ENCODE results near the gene ILF3. TPM values are rescaled to one million over a fixed set of nuclear protein-coding genes. Genes with fewer than 3 reads are reported as not detected.
"Not testable (repeated sequence)": the region's sequence is repeated elsewhere in the genome, so short reads cannot be mapped to it uniquely, and the experiment has no call there.

Gene ILF3
- total RNA-seq, 3 donors from 2014 or later, result 80.2 to 166 (median 115) TPM

DNA sequence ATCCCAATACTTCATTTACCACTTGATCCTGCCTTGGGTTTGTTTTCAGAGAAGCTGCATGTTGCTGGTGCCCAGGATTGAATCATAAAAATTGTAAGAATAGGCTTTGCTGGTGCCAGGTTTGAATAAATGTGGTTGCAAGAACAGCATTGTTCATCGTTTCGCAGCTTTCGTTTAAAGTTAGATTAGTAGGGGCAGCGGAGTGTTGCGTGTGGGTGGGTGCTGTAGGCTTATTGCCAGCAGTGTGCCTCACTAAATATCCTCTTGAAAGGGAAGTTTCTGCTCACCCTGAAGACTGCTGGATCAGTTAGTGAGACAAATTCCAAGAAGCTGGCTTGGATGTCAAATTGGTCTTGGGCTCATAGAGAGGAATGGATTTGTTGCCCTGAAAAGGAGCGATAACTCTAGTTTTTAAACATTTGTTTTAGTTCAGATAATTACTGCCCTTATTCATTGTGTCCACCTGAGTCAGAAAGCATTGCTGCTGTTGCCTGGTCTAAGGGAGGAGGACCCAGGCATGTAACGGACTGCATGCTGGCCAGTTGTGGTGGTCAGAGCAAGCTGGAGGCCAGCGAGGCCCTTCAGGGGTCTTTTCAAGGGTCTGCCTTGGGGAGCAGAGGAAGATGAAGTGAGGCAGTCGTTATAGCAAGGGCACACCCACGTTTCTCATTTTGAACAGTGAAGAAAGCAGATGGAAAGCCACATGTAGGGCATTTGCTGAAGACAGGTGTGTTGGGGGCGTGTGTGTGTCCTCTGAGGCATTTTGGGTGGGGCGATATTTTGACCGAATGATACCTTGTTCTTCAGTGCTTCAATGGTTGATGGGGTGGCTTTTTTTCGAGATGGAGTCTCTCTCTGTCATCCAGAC is 8.5 kb downstream of the ILF3 start:
- Histone ChIP-seq H3K9me3 (no peaks in the 10 kb centered on the region), H3K27me3 (no peaks in the 10 kb centered on the region), H3K36me3 (no peaks in the 10 kb centered on the region), H3K27ac (peak overlapping the region in 1 of 2 donors; percentile 9), H3K4me3 (peak overlapping the region in 1 of 3 donors; percentile 9), H3K4me1 (peaks cover 0 to 27% of the 10 kb centered on the region in 2 donors)
- no peak for DNase-seq (ENCODE audit: low spot score in 2 of 2)
- intact Hi-C loops (cut with DNase I; ENCODE audit: low total_unique reads), result no loop called here
- TF ChIP-seq POLR2A (IDR thresholded peaks at IDR 0.05) (no peak), POLR2AphosphoS5 (IDR thresholded peaks at IDR 0.05) (no peak)
- TF ChIP-seq, protein P1, sequence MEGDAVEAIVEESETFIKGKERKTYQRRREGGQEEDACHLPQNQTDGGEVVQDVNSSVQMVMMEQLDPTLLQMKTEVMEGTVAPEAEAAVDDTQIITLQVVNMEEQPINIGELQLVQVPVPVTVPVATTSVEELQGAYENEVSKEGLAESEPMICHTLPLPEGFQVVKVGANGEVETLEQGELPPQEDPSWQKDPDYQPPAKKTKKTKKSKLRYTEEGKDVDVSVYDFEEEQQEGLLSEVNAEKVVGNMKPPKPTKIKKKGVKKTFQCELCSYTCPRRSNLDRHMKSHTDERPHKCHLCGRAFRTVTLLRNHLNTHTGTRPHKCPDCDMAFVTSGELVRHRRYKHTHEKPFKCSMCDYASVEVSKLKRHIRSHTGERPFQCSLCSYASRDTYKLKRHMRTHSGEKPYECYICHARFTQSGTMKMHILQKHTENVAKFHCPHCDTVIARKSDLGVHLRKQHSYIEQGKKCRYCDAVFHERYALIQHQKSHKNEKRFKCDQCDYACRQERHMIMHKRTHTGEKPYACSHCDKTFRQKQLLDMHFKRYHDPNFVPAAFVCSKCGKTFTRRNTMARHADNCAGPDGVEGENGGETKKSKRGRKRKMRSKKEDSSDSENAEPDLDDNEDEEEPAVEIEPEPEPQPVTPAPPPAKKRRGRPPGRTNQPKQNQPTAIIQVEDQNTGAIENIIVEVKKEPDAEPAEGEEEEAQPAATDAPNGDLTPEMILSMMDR (IDR thresholded peaks at IDR 0.05), result no peak

DNA sequence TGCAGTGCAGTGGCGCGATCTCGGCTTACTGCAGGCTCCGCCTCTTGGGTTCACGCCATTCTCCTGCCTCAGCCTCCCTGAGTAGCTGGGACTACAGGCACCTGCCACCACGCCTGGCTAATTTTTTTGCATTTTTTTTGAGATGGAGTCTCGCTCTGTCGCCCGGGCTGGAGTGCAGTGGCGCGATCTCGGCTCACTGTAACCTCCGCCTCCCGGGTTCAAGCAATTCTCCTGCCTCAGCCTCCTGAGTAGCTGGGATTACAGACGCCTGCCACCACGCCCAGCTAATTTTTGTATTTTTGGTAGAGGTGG is 9.1 kb downstream of the ILF3 start:
- H3K4me1 ChIP-seq, result peaks cover 0 to 27% of the 10 kb centered on the region in 2 donors
- H3K4me3 ChIP-seq; H3K27me3 ChIP-seq; intact Hi-C loops (cut with DNase I; ENCODE audit: low total_unique reads); DNase-seq (ENCODE audit: low spot score in 2 of 2); H3K9me3 ChIP-seq; H3K36me3 ChIP-seq; H3K27ac ChIP-seq: not testable (repeated sequence)

DNA sequence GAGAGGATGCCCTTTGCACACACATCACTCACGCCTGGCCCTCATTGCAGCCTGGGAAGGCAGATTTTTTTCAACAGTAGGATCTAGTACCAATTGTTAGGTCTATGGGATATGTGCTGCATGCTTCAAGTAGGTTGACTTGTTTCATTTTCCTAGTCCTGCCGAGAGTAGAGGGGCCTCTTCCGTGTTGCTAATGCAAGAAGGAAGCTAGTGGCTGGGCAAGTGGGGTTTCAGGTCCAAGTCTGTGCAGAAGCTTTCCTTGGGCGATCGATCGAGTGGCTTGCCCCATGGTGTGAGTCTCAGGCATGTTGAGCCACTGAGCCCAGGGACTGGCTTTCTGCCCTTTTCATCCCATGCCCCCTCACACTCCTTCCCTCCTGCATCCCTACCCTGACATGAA is 13.7 kb downstream of the ILF3 start:
- Histone ChIP-seq H3K4me3 (no peak overlapping the region), H3K27me3 (no peaks in the 10 kb centered on the region), H3K4me1 (peaks cover 0 to 8% of the 10 kb centered on the region in 2 donors), H3K27ac (no peak overlapping the region), H3K9me3 (no peaks in the 10 kb centered on the region), H3K36me3 (peaks cover 5% of the 10 kb centered on the region)
- TF ChIP-seq, protein P1 (IDR thresholded peaks at IDR 0.05), result no peak
- TF ChIP-seq POLR2AphosphoS5 (IDR thresholded peaks at IDR 0.05) (no peak), POLR2A (IDR thresholded peaks at IDR 0.05) (no peak)
- DNase-seq (ENCODE audit: low spot score in 2 of 2), result no peak
- intact Hi-C loops (cut with DNase I; ENCODE audit: low total_unique reads), result no loop called here

DNA sequence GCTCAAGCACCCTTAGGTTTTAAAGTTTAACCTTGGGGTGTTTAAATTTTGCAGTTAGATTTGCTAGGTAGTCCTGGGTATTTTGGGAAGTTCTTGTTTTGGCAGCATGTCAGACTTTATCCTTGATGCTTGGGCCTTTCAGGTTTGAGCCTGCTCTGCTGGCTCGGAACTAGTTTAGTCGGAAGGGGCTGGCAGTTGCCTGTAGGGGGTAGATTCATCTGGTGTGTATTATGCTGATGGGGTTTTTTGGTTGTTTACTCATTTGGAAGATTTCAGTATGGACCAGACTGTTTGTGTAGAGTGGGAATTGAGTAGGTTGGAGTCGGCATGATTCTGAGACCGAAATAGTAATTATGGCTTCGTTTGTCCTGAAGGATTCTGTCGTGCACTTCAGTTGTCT is 15.1 kb downstream of the ILF3 start:
- Histone ChIP-seq H3K9me3 (no peaks in the 10 kb centered on the region), H3K27ac (no peak overlapping the region), H3K4me1 (peaks cover 0 to 5% of the 10 kb centered on the region in 2 donors), H3K27me3 (no peaks in the 10 kb centered on the region), H3K4me3 (no peak overlapping the region), H3K36me3 (peaks cover 5% of the 10 kb centered on the region)
- TF ChIP-seq, protein P1 (IDR thresholded peaks at IDR 0.05), result no peak
- TF ChIP-seq POLR2AphosphoS5 (IDR thresholded peaks at IDR 0.05) (no peak), POLR2A (IDR thresholded peaks at IDR 0.05) (no peak)
- intact Hi-C loops (cut with DNase I; ENCODE audit: low total_unique reads), result no loop called here
- DNase-seq (ENCODE audit: low spot score in 2 of 2), result no peak

DNA sequence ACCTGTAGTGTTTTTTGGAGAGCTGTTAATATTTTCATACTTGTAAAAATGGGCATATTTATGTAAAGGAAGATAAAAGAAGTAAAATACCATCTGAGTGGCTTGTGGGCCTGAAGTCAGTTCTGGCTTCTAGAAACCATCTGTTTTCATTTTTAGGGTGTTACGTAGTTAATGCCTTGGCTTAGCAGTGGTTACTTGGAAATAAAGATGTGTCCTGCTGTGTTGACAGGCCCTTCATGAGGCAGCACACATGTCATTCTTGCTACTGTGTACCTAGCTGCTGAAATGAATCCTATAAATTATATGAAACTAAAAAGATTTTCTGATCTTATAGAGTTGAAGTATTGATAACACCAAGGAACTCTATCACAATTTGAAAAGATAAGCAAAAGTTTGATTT is 16.0 kb downstream of the ILF3 start:
- H3K9me3 ChIP-seq, result no peaks in the 10 kb centered on the region
- no peak for TF ChIP-seq POLR2AphosphoS5 (IDR thresholded peaks at IDR 0.05)
- TF ChIP-seq, protein P1 (IDR thresholded peaks at IDR 0.05), result no peak
- no peak for TF ChIP-seq POLR2A (IDR thresholded peaks at IDR 0.05)
- no peak overlapping the region for H3K4me3 ChIP-seq
- H3K4me1 ChIP-seq, result peaks cover 0 to 5% of the 10 kb centered on the region in 2 donors
- H3K36me3 ChIP-seq, result peaks cover 5% of the 10 kb centered on the region
- H3K27me3 ChIP-seq, result no peaks in the 10 kb centered on the region
- DNase-seq (ENCODE audit: low spot score in 2 of 2), result no peak
- no peak overlapping the region for H3K27ac ChIP-seq
- intact Hi-C loops (cut with DNase I; ENCODE audit: low total_unique reads), result no loop called here
